Measurements from ENCODE around the gene TMEM131.

DNA sequence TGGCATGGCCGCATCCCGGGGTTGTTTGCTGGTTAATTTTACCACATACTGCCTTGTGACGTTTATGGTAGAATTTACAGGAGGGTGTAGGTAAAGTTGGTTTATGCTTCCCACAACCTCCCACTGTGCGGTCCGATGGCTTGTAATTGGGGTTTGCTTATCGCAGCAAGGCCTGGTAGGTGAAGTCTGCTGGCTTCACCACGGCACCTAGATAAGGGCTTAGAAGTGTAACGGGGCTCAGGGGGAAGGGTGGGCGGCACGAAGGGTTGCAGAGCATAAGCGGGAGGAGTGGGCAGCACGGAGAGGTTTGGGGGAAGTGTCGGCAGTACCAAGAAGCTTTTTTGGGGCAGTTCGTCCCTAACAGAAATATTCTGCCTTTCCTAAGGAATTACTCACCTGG lies 39.0 kb upstream of the TMEM131 start:
- TF ChIP-seq EZH2 (IDR thresholded peaks at IDR 0.05) (no peak), EZH2phosphoT487 (IDR thresholded peaks at IDR 0.05) (no peak)
- TF ChIP-seq, protein P1, sequence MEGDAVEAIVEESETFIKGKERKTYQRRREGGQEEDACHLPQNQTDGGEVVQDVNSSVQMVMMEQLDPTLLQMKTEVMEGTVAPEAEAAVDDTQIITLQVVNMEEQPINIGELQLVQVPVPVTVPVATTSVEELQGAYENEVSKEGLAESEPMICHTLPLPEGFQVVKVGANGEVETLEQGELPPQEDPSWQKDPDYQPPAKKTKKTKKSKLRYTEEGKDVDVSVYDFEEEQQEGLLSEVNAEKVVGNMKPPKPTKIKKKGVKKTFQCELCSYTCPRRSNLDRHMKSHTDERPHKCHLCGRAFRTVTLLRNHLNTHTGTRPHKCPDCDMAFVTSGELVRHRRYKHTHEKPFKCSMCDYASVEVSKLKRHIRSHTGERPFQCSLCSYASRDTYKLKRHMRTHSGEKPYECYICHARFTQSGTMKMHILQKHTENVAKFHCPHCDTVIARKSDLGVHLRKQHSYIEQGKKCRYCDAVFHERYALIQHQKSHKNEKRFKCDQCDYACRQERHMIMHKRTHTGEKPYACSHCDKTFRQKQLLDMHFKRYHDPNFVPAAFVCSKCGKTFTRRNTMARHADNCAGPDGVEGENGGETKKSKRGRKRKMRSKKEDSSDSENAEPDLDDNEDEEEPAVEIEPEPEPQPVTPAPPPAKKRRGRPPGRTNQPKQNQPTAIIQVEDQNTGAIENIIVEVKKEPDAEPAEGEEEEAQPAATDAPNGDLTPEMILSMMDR (IDR thresholded peaks at IDR 0.05), result no peak
